NCI-H510A treated with DMSO at 0.1 percent for 48 hours (cell line): ENCODE measurements around the gene PROZ.
"Not testable (repeated sequence)": the region's sequence is repeated elsewhere in the genome, so short reads cannot be mapped to it uniquely, and the experiment has no call there.

ENCODE experiments used
- DNase-seq: peaks from one replicate; lab custom pipeline; 2025; lab: John Stamatoyannopoulos, UW

PROZ gene

GRCh38 chr13:113155982-113156655 is 2.3 kb upstream of the PROZ start:
- DNase-seq, result no peak

- no peak for DNase-seq
Observed at GRCh38 chr13:113157206-113157928, 1.1 kb upstream of the PROZ start.

DNA sequence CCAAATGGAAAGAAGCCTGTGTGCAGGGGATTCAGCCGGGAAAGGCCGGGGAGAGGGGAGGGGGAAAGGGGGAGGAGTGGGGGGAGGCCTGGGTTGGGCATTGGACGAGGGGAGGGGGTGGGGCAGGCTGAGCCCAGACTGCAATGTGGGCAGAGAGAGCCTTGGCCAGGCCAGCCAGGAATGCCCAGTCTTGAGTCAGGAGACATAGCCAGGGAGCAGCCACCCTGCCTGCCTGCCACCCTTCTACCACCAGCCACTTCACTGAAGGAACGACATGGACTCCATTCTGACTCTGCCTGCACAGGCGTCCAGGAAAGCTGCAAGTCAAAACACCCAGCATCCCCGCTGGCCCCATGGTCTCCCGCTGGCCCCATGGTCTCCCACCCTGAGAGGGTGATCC is 498 bp downstream of the PROZ start:
- no peak for DNase-seq

- DNase-seq, result no peak
Observed at GRCh38 chr13:113159701-113160100, 1.3 kb downstream of the PROZ start.

GRCh38 chr13:113160983-113161382 is 2.5 kb downstream of the PROZ start:
- no peak for DNase-seq

GRCh38 chr13:113161433-113161832 is 3.0 kb downstream of the PROZ start:
- no peak for DNase-seq

GRCh38 chr13:113161975-113162374 is 3.5 kb downstream of the PROZ start:
- DNase-seq, result not testable (repeated sequence)

GRCh38 chr13:113162783-113163685 is 4.6 kb downstream of the PROZ start:
- DNase-seq, result no peak

GRCh38 chr13:113164492-113164891 is 6.0 kb downstream of the PROZ start:
- no peak for DNase-seq

DNA sequence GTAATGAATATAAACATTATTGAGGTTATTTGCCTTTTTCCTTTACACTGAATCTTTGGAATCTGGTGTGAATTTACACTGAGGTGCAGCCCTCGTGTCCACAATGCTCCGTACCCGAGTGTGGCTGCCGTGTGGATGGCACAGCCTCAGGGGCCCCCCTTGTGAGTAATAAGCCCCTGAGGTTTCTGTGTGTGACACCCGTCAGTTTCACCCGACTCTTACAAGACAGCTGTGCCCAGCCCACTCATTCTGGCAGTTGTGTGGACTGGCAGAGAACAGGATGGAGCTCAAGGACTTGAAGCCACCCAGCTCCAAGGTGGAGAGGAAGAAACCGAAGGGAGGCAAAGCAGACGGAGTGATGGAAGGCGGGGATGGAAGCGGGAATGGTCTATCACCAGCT is 7.8 kb downstream of the PROZ start:
- no peak for DNase-seq

- DNase-seq, result no peak
Observed at GRCh38 chr13:113166681-113167080, 8.2 kb downstream of the PROZ start.

DNA sequence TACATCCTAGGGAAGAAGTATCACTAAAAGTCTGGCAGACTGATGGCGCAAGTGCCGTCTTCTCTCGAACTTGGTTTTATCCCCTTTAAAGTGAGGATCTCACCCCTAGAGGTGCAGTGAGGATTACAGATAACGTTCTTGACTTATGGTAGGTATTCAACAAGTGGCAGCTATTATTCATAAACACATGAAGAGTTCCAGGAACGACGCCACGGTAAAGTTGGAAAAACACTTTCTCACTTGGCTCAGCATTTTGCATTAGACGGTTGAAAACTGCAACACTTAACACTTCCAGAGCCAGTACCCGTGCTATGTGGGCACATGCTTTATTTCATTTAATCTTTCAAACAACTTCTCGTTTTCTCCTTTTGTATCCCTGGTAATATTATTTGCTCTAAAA is 8.7 kb downstream of the PROZ start:
- DNase-seq, result no peak

DNA sequence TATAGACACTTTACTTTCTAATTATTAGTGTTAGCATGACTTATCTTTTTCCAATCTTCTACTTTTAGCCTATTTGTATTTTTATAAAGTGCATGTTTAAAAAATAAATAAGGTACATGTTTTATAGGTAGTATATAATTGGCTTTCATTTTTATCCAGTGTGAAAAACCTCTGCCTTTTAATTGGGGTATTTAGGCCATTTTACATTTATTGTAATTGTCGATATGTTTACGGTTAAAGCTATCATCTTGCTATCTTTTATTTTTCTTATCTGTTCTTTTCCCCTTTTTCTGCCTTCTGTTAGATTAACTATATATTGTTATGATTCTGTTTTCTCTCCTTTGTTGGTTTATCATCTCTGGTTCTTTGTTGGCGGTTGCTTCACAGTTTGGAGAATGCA is 9.1 kb downstream of the PROZ start:
- no peak for DNase-seq

DNA sequence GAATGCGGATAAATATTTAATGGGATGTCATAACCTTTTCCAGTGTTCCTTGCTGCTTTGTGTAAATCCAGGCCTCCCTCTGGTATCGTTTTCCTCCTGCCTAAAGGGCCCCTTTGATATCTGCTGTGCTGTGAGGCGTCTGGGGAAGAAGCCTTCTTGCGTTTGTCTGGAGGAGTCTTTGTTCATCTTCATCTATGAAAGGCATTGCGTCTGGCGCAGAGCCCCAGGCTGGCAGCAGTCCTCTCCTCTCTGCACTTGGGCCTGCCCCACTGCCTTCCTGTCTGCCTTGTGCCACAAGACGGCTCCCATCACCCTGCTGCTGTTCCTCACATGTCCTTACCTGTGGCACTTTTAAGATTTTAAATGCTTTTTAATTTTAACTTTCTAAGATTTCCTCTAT is 9.8 kb downstream of the PROZ start:
- DNase-seq, result no peak

GRCh38 chr13:113169277-113170272 is 11.1 kb downstream of the PROZ start:
- peak; percentile 77 for DNase-seq

DNA sequence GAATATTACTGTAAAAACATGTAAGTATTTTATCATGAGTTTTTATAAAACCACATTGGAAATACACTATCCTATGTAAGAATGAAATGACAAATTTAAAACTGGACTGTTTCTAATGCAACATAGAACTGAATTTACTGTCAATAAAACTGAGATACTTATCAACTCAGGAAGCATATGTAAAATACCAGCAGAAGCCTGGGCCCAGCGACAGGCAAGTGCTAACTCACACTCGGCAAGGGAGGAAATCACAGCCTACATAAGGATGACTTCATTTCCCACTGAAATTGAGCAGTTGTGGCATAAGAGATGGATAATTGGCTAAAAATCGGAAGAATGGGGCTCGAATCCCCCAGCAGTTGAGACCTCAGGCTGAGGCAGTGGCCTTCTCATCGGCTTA is 12.1 kb downstream of the PROZ start:
- peak; percentile 10 for DNase-seq

- DNase-seq, result peak; percentile 18
Observed at GRCh38 chr13:113171250-113172125, 13.0 kb downstream of the PROZ start.

GRCh38 chr13:113172419-113172926 is 14.0 kb downstream of the PROZ start:
- DNase-seq, result no peak

- no peak for DNase-seq
Observed at GRCh38 chr13:113176280-113176679, 17.8 kb downstream of the PROZ start.

- no peak for DNase-seq
Observed at GRCh38 chr13:113176822-113177221, 18.4 kb downstream of the PROZ start.
